WI38 (cell line): ENCODE data around the gene FAM83C.

Source experiments
- H3K4me3 ChIP-seq: 2 replicates; pipeline ENCODE4 v1.5.1; 2011; ENCODE audit warnings: low read depth, mild to moderate bottlenecking, control low read depth, low read length
- TF ChIP-seq, protein P1 (sequence below): IDR thresholded peaks from 2 replicates; pipeline ENCODE4 v1.5.1; 2012; ENCODE audit warnings: low read depth, mild to moderate bottlenecking, control low read depth, low read length

The FAM83C gene

GRCh38 chr20:35307666-35308653, 15.7 kb upstream of the FAM83C start:
- H3K4me3 ChIP-seq = no peak overlapping the region
- TF ChIP-seq, protein P1, sequence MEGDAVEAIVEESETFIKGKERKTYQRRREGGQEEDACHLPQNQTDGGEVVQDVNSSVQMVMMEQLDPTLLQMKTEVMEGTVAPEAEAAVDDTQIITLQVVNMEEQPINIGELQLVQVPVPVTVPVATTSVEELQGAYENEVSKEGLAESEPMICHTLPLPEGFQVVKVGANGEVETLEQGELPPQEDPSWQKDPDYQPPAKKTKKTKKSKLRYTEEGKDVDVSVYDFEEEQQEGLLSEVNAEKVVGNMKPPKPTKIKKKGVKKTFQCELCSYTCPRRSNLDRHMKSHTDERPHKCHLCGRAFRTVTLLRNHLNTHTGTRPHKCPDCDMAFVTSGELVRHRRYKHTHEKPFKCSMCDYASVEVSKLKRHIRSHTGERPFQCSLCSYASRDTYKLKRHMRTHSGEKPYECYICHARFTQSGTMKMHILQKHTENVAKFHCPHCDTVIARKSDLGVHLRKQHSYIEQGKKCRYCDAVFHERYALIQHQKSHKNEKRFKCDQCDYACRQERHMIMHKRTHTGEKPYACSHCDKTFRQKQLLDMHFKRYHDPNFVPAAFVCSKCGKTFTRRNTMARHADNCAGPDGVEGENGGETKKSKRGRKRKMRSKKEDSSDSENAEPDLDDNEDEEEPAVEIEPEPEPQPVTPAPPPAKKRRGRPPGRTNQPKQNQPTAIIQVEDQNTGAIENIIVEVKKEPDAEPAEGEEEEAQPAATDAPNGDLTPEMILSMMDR = no peak

- H3K4me3 ChIP-seq = no peak overlapping the region
- TF ChIP-seq, protein P1 = peak; percentile 79
Measured at GRCh38 chr20:35306931-35307517, 14.8 kb upstream of the FAM83C start.

DNA sequence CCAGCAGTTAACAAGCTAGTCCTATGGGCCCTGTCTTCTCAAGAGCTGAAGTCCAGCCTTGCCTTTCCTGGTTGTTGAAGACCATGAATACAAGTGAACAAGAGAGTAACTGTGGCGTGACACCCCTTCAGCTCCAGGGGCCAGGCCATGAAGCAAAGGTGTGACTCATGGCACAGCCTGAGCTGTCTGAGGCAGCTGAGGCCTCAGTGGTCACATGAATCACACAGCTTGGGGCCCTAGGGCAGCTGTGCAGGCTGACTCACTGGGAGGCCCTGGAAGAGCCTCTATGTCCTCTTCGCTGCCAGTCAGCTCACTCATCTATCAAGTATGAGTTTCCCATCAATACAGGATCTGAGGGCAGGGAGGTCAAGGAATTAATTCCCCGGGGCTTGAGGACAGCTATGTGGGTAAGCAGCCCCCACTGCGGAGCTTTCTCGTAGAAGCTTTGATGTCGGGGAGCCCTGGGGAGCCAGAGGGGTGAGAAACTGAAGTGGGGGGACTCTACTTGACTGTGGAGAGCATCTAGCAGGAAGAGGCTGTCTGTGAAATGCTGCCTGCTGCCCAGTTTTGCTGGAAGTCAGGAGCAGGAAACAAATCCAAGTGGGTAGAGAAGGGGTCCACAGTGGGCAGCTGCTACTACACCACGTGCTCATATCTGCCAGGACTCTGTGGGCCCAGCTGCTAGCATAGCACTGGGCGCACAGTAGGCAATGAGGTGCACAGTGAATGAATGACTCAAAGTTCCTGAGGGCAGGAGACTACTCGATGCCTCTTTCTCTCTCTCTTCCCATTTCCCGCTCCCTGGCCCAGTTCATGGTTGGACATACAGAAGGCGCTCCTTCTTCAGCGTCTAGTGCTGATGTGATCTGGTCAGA, 13.7 kb upstream of the FAM83C start:
- TF ChIP-seq, protein P1 = no peak
- no peak overlapping the region for H3K4me3 ChIP-seq

DNA sequence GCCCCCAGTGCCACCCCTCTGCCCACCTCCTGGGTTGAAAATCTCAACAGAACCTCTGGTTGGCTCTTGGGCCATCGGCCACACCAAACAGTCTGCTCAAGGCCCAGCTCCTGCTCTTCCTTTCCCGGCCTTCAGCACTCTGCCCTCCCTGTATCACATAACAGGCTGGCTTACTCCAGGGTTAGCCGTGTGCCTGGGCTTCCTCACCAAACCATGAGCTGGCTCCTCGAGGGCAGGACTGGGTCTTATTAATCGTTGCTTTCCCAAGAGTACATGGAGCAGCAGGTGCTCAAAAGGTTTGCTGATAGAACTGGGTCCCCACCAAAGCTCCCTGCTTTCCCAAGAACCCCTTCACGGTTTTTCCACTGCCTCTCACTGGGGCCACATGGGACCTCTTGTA, 12.7 kb upstream of the FAM83C start:
- TF ChIP-seq, protein P1 = no peak
- H3K4me3 ChIP-seq = no peak overlapping the region

- no peak overlapping the region for H3K4me3 ChIP-seq
- TF ChIP-seq, protein P1 = peak; percentile 87
Measured at GRCh38 chr20:35303735-35304491, 11.7 kb upstream of the FAM83C start.

- H3K4me3 ChIP-seq = no peak overlapping the region
- TF ChIP-seq, protein P1 = no peak
Measured at GRCh38 chr20:35303382-35303734, 11.1 kb upstream of the FAM83C start.
